ENCODE results near the gene PLXNB2.

DNA sequence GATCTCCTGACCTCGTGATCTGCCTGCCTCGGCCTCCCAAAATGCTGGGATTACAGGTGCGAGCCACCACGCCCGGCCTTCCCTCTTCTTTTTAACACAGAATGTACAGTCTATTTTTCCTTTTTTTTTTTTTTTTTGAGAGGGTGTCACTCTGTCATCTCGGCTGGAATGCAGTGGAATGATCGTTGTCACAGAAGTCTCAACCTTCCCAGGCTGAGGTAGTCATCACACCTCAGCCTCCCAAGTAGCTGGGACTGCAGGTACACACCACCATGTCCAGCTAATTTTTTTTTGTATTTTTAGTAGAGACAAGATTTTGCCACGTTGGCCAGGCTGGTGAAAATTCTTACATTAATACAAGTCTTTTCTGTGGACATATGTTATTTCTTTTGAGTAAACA lies 48.7 kb upstream of the PLXNB2 start:
- TF ChIP-seq POLR2AphosphoS5 (IDR thresholded peaks at IDR 0.05) = no peak
- TF ChIP-seq, protein P1, sequence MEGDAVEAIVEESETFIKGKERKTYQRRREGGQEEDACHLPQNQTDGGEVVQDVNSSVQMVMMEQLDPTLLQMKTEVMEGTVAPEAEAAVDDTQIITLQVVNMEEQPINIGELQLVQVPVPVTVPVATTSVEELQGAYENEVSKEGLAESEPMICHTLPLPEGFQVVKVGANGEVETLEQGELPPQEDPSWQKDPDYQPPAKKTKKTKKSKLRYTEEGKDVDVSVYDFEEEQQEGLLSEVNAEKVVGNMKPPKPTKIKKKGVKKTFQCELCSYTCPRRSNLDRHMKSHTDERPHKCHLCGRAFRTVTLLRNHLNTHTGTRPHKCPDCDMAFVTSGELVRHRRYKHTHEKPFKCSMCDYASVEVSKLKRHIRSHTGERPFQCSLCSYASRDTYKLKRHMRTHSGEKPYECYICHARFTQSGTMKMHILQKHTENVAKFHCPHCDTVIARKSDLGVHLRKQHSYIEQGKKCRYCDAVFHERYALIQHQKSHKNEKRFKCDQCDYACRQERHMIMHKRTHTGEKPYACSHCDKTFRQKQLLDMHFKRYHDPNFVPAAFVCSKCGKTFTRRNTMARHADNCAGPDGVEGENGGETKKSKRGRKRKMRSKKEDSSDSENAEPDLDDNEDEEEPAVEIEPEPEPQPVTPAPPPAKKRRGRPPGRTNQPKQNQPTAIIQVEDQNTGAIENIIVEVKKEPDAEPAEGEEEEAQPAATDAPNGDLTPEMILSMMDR (IDR thresholded peaks at IDR 0.05; ENCODE audit: poor library complexity, severe bottlenecking) = no peak
- no peak for TF ChIP-seq SMC3 (conservative IDR thresholded peaks at IDR 0.05; ENCODE audit: poor library complexity)
- TF ChIP-seq MXI1 (conservative IDR thresholded peaks at IDR 0.05; ENCODE audit: poor library complexity, severe bottlenecking) = no peak
- TF ChIP-seq EZH2 (IDR thresholded peaks at IDR 0.05; ENCODE audit: borderline replicate concordance, insufficient read depth, low read length, poor library complexity, severe bottlenecking) = no peak
- TF ChIP-seq EP300 (conservative IDR thresholded peaks at IDR 0.05; ENCODE audit: poor library complexity, severe bottlenecking) = no peak
- TF ChIP-seq TAF1 (IDR thresholded peaks at IDR 0.05; ENCODE audit: low read depth) = no peak
- no peak for TF ChIP-seq RAD21 (conservative IDR thresholded peaks at IDR 0.05)
- TF ChIP-seq, protein P2, sequence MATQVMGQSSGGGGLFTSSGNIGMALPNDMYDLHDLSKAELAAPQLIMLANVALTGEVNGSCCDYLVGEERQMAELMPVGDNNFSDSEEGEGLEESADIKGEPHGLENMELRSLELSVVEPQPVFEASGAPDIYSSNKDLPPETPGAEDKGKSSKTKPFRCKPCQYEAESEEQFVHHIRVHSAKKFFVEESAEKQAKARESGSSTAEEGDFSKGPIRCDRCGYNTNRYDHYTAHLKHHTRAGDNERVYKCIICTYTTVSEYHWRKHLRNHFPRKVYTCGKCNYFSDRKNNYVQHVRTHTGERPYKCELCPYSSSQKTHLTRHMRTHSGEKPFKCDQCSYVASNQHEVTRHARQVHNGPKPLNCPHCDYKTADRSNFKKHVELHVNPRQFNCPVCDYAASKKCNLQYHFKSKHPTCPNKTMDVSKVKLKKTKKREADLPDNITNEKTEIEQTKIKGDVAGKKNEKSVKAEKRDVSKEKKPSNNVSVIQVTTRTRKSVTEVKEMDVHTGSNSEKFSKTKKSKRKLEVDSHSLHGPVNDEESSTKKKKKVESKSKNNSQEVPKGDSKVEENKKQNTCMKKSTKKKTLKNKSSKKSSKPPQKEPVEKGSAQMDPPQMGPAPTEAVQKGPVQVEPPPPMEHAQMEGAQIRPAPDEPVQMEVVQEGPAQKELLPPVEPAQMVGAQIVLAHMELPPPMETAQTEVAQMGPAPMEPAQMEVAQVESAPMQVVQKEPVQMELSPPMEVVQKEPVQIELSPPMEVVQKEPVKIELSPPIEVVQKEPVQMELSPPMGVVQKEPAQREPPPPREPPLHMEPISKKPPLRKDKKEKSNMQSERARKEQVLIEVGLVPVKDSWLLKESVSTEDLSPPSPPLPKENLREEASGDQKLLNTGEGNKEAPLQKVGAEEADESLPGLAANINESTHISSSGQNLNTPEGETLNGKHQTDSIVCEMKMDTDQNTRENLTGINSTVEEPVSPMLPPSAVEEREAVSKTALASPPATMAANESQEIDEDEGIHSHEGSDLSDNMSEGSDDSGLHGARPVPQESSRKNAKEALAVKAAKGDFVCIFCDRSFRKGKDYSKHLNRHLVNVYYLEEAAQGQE (IDR thresholded peaks at IDR 0.05; ENCODE audit: borderline replicate concordance) = no peak

Measured in neural cell (in vitro differentiated cells).